22Rv1 (cell line): ENCODE results near the gene C10orf120.

ENCODE experiments used
- H3K27ac ChIP-seq: fragments of 450-650 bp; 2 replicates; pipeline ENCODE4 v1.5.1; 2017
- CTCF ChIP-seq: fragments of 450-650 bp; IDR thresholded peaks from 2 replicates; pipeline ENCODE4 v1.5.1; 2017; ENCODE audit warnings: mild to moderate bottlenecking
- ZFX ChIP-seq: fragments of 450-650 bp; IDR thresholded peaks from 2 replicates; pipeline ENCODE4 v1.6.1; 2017; ENCODE audit warnings: antibody characterized with exemption, borderline replicate concordance

The C10orf120 gene

GRCh38 chr10:122716025-122716424 is 16.4 kb upstream of the C10orf120 start:
- TF ChIP-seq ZFX: no peak
- no peak for TF ChIP-seq CTCF

GRCh38 chr10:122715576-122715975 is 15.9 kb upstream of the C10orf120 start:
- no peak for TF ChIP-seq ZFX
- no peak for TF ChIP-seq CTCF
- H3K27ac ChIP-seq: no peak overlapping the region

More at GRCh38 chr10:122716025-122716424, 16.4 kb upstream of the C10orf120 start:
- H3K27ac ChIP-seq: no peak overlapping the region

- H3K27ac ChIP-seq: no peak overlapping the region
- no peak for TF ChIP-seq ZFX
- TF ChIP-seq CTCF: no peak
These were observed 13.6 kb upstream of the C10orf120 start for GRCh38 chr10:122713091-122713885.

DNA sequence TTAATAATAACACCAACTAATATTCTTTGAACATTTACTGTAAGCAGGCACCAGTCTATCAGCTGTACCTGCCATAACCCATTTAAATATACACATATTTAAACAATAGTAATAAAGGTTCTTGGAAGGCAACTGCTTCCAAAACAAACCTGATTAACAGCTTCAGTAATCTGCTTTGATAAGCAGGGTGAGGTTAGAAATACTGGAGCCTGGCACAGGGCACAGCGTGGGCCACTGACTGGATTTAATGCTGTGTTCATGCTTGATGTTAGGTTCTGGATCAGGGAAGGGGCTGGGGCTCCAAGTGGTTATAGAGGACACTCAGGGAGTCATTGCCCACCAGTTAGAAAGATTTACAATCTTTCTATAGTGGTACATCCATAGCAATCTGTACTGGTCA is 10.9 kb upstream of the C10orf120 start:
- H3K27ac ChIP-seq: no peak overlapping the region
- TF ChIP-seq ZFX (no peak), CTCF (no peak)

DNA sequence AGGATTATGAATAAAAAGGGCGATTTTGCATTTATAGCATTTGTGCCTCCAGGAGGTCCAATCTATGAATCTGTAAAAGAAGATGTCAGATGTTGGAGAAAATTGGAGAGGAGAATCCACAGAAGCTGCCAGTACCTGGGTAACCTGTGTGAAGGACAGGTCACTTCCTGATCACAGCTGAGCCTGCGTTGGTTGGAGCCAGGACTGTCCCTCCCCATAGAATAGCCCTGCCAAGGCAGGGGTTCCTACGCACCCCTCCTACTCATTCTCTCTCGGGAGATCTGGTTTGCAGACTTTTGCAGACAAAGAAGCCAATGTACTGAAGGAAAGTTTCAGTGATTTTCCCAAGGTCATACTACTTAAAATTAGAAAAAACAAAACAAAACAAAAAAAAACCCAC is 10.3 kb upstream of the C10orf120 start:
- no peak overlapping the region for H3K27ac ChIP-seq
- no peak for TF ChIP-seq ZFX
- no peak for TF ChIP-seq CTCF

DNA sequence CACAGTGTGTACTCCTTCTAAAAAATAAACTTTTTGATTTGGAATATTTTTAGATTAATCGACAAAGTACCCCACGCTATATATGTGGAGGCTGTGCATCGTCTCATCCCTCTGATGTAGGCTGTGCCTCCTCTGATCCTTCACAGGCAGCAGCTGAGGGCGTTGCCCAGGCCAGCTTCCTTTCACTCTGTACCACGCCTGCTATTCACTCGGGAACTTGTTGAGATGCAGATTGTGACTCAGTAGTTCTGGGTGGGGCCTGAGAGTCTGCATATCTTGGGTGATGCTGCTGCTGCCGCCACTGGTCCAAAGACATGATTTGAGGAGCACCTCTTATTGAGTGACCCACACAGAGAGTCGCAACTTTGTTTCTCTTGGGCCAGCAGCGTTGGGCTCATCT is 7.9 kb upstream of the C10orf120 start:
- no peak overlapping the region for H3K27ac ChIP-seq

More for the DNA sequence above, 7.9 kb upstream of the C10orf120 start:
- TF ChIP-seq CTCF: no peak
- TF ChIP-seq ZFX: no peak
